B cell (primary cell): ENCODE data around the gene FUS. TPM values are rescaled to one million over a fixed set of nuclear protein-coding genes. Genes with fewer than 3 reads are reported as not detected.
A peak's percentile ranks its signal among the peaks of the same experiment; 100 is the strongest.

Experiments
- ATAC-seq: fragments of 200-7000 bp; cut with Tn5 transposase; one replicate; pipeline ENCODE4 v1.10.0; 2021; ENCODE audit warnings: low read depth, mild to moderate bottlenecking, moderate number of reproducible peaks, moderate library complexity
- CTCF ChIA-PET: fragments of 350-600 bp; sonication (Branson Sonifier 250); formaldehyde crosslinking; loops from one replicate; lab custom pipeline; 2021; ENCODE audit warnings: antibody characterized with exemption, inconsistent platforms; lab: Charles Lee
- POLR2A ChIA-PET: fragments of 350-600 bp; sonication (Branson Sonifier 250); formaldehyde crosslinking; loops from one replicate; lab custom pipeline; 2021; ENCODE audit warnings: antibody characterized with exemption; lab: Charles Lee
- DNase-seq: peaks from one replicate; pipeline ENCODE4 v3.0.0; 2013
- H2AFZ ChIP-seq: 2 replicates; pipeline ENCODE4 v1.6.1; 2012; ENCODE audit warnings: mild to moderate bottlenecking, low read depth, low read length; ENCODE audit not compliant: insufficient read depth, poor library complexity, severe bottlenecking
- H3K27ac ChIP-seq, 2 donors: 1 replicate in 1 of 2; 2 replicates in 1 of 2; pipeline ENCODE4 v1.5.1; 2012 to 2013; ENCODE audit warnings: low read length in 2 of 2, mild to moderate bottlenecking in 2 of 2, moderate library complexity in 1 of 2
- H3K27me3 ChIP-seq, 4 experiments: fragments of 200-600 bp in 1 of 4; sonication (generic) in 1 of 4; replicated peaks in 1 of 4; 1 replicate in 2 of 4; 2 replicates in 2 of 4; pipeline versions ENCODE4 v1.6.1 to v1.7.0; 2013 to 2016; ENCODE audit warnings: low read length in 3 of 4, mild to moderate bottlenecking in 2 of 4, mixed read lengths in 1 of 4, moderate library complexity in 1 of 4; ENCODE audit not compliant: insufficient read depth in 4 of 4, control insufficient read depth in 3 of 4; ENCODE audit errors: control extremely low read depth in 1 of 4
- H3K36me3 ChIP-seq, 2 experiments: replicated peaks in 1 of 2; 1 replicate in 1 of 2; 2 replicates in 1 of 2; pipeline versions ENCODE4 v1.6.1 to v1.7.1; 2013; ENCODE audit warnings: low read length in 1 of 2; ENCODE audit not compliant: insufficient read depth in 2 of 2, control insufficient read depth in 1 of 2; ENCODE audit errors: control extremely low read depth in 1 of 2, extremely low read depth in 1 of 2
- H3K4me1 ChIP-seq, 2 donors: fragments of 200-600 bp in 1 of 2; sonication (generic) in 1 of 2; 1 replicate in 1 of 2; 2 replicates in 1 of 2; pipeline versions ENCODE4 v1.5.1 to v1.6.1; 2013 to 2017; ENCODE audit warnings: low read length in 2 of 2; ENCODE audit not compliant: control insufficient read depth in 2 of 2, insufficient read depth in 2 of 2
- H3K4me2 ChIP-seq: replicated peaks from 2 replicates; pipeline ENCODE3; 2012; ENCODE audit warnings: mild to moderate bottlenecking, low read depth, low read length; ENCODE audit not compliant: poor library complexity, severe bottlenecking
- H3K4me3 ChIP-seq, 5 experiments: fragments of 200-600 bp in 1 of 5; sonication (generic) in 1 of 5; 1 replicate in 3 of 5; 2 replicates in 2 of 5; pipeline versions ENCODE4 v1.5.1 to v1.7.0; 2011 to 2016; ENCODE audit warnings: low read length in 4 of 5, mild to moderate bottlenecking in 4 of 5, low read depth in 2 of 5, control low read depth in 1 of 5, moderate library complexity in 1 of 5; ENCODE audit not compliant: insufficient read depth in 1 of 5; ENCODE audit errors: control extremely low read depth in 1 of 5, extremely low read depth in 1 of 5
- H3K79me2 ChIP-seq: fragments of 200-600 bp; sonication (generic); one replicate; pipeline ENCODE4 v1.6.0; 2016; ENCODE audit warnings: low read length; ENCODE audit not compliant: control insufficient read depth, insufficient read depth
- H3K9ac ChIP-seq: fragments of 200-600 bp; sonication (generic); 2 replicates; pipeline ENCODE4 v1.6.1; 2017; ENCODE audit warnings: mild to moderate bottlenecking, low read length, moderate library complexity
- H3K9me3 ChIP-seq, 3 donors: one replicate each; pipeline versions ENCODE4 v1.6.1 to v1.7.1; 2013; ENCODE audit warnings: low read length in 2 of 3; ENCODE audit not compliant: control insufficient read depth in 2 of 3, insufficient read depth in 1 of 3; ENCODE audit errors: control extremely low read depth in 1 of 3
- H4K20me1 ChIP-seq: 2 replicates; pipeline ENCODE4 v1.6.0; 2012; ENCODE audit warnings: mild to moderate bottlenecking, low read length; ENCODE audit not compliant: insufficient read depth, control insufficient read depth, poor library complexity, severe bottlenecking
- H3K27ac Mint-ChIP-seq: one replicate; pipeline ENCODE4 v1.8.0; 2021; ENCODE audit warnings: mixed read lengths
- H3K27me3 Mint-ChIP-seq: one replicate; pipeline ENCODE4 v1.8.0; 2021; ENCODE audit warnings: mixed read lengths
- H3K4me1 Mint-ChIP-seq: one replicate; pipeline ENCODE4 v1.8.0; 2021; ENCODE audit warnings: mixed read lengths
- H3K4me3 Mint-ChIP-seq: one replicate; pipeline ENCODE4 v1.8.0; 2021; ENCODE audit warnings: mixed read lengths
- H3K9me3 Mint-ChIP-seq: one replicate; pipeline ENCODE4 v1.8.0; 2022; ENCODE audit warnings: mixed read lengths; ENCODE audit not compliant: insufficient read depth
- CTCF ChIP-seq: fragments of 200-600 bp; IDR thresholded peaks from one replicate; pipeline ENCODE4 v1.8.0; 2022; ENCODE audit warnings: antibody characterized with exemption, mild to moderate bottlenecking
- EZH2 ChIP-seq: IDR thresholded peaks from 2 replicates; pipeline ENCODE4 v1.6.1; 2012; ENCODE audit warnings: borderline replicate concordance, low read depth, mild to moderate bottlenecking, moderate library complexity, low read length; ENCODE audit not compliant: insufficient read depth, poor library complexity, severe bottlenecking
- WGBS: methylation state at CpG from one replicate; pipeline ENCODE4 v1.1.5; 2013; ENCODE audit warnings: missing lambda C conversion rate; ENCODE audit not compliant: insufficient coverage; 5-methylcytosine and 5-hydroxymethylcytosine counted together
- intact Hi-C: fragments of 100-400 bp; cut with micrococcal nuclease; formaldehyde crosslinking; loops from one replicate; pipeline ENCODE4 v1.10.0; 2022
- polyA plus RNA-seq: library from polyadenylated mRNA; depleted of rRNA; stranded (reverse); fragments of >200 nt; gene quantifications from 2 replicates; pipeline ENCODE4 v1.2.3, GENCODE V29; 2012
- total RNA-seq, 2 donors: library from RNA; stranded (reverse); fragments of 120-200 nt in 1 of 2; gene quantifications; 1 replicate in 1 of 2; 2 replicates in 1 of 2; pipeline versions ENCODE4 v1.2.3 to v1.2.4, GENCODE V29; 2013 to 2022

FUS gene
- total and polyA plus RNA-seq, 2 donors (not counting 1 experiment from before 2014, with no cell fraction given) = 181 to 597 TPM

- 9% methylated on average over 89 of the region's 89 CpGs for WGBS
- Mint-ChIP-seq H3K4me3 (peak overlapping the region; percentile 76), H3K27ac (peak overlapping the region; percentile 88), H3K27me3 (peaks cover 6% of the 10 kb centered on the region), H3K9me3 (no peaks in the 10 kb centered on the region), H3K4me1 (peaks cover 9% of the 10 kb centered on the region)
- TF ChIP-seq CTCF (peak; percentile 90), EZH2 (no peak)
- ATAC-seq (peak; percentile 95), DNase-seq (peak; percentile 99)
- Histone ChIP-seq H3K9me3 (no peaks in the 10 kb centered on the region), H2AFZ (peak overlapping the region; percentile 87), H3K36me3 (no peaks in the 10 kb centered on the region), H3K27me3 (no peaks in the 10 kb centered on the region), H3K4me1 (peaks cover 6 to 13% of the 10 kb centered on the region in 2 donors), H3K9ac (peak overlapping the region; percentile 68), H4K20me1 (no peaks in the 10 kb centered on the region), H3K79me2 (no peaks in the 10 kb centered on the region), H3K27ac (peak overlapping the region; percentile 21 to 54), H3K4me2 (peak overlapping the region; percentile 96), H3K4me3 (peak overlapping the region in 4 of 5 experiments; percentile 21 to 71 (median 50))
- ChIA-PET CTCF (interaction anchor here (0.6 to 5.9 kb wide), 45 partner anchors 13 to 726 kb away, joined by 3 to 56 read pairs (median 4); partner anchors contain the start of genes BCKDK, FUS, HSD3B7 and KAT8), POLR2A (interaction anchor here (0.5 to 2.7 kb wide), 17 partner anchors 17 to 1078 kb away, joined by 3 to 44 read pairs (median 6); partner anchors contain the start of genes ARMC5, FUS, HSD3B7 and KAT8)
- intact Hi-C loops = loop anchor here (1.0 to 2.0 kb wide), 12 partner anchors 25 to 317 kb away; partner anchors contain the start of genes ARMC5, BCKDK, FUS and HSD3B7
Observed at GRCh38 chr16:31142109-31143010, 37.6 kb upstream of the FUS start.
